ENCODE data around the gene EMX2. TPM values are rescaled to one million over a fixed set of nuclear protein-coding genes. Genes with fewer than 3 reads are reported as not detected.
A peak's percentile ranks its signal among the peaks of the same experiment; 100 is the strongest.

The EMX2 gene
- total RNA-seq, 1 donor from 2014 or later, result 2.1 TPM

DNA sequence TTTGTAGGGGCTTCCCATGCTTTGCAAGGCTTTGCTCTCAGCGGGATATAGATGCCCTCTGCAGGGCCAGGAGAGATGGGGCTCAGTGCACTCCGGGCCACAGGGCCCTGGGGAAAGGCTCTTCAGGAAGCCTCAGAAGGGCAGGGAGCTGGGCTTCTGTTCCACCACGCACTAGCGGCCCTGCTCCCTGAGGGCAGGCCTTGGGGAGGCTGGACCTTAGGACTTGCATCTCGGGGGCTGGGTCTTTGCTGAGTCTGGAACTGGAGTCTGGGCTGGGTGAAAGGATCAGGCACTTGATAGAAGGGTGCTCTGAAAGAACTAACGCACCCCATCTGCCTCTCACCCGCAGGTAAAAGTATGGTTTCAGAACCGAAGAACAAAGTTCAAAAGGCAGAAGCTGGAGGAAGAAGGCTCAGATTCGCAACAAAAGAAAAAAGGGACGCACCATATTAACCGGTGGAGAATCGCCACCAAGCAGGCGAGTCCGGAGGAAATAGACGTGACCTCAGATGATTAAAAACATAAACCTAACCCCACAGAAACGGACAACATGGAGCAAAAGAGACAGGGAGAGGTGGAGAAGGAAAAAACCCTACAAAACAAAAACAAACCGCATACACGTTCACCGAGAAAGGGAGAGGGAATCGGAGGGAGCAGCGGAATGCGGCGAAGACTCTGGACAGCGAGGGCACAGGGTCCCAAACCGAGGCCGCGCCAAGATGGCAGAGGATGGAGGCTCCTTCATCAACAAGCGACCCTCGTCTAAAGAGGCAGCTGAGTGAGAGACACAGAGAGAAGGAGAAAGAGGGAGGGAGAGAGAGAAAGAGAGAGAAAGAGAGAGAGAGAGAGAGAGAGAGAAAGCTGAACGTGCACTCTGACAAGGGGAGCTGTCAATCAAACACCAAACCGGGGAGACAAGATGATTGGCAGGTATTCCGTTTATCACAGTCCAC lies 5.4 kb downstream of the EMX2 start:
- Histone ChIP-seq H3K9ac (ENCODE audit: low read depth in 1 of 3, low read length in 3 of 3) (peak overlapping the region in 1 of 3 donors; percentile 33), H3K27me3 (ENCODE audit: control insufficient read depth in 3 of 3, insufficient read depth in 3 of 3, low read length in 3 of 3) (peaks cover 84 to 95% (median 88%) of the 10 kb centered on the region in 3 donors), H3K4me3 (ENCODE audit: low read length in 3 of 3) (peak overlapping the region in 1 of 3 donors; percentile 22), H3K4me1 (ENCODE audit: control insufficient read depth in 3 of 3, insufficient read depth in 3 of 3, low read length in 3 of 3) (peaks cover 24 to 42% (median 29%) of the 10 kb centered on the region in 3 donors), H3K9me3 (ENCODE audit: control insufficient read depth in 3 of 3, low read length in 3 of 3) (no peaks in the 10 kb centered on the region), H3K36me3 (ENCODE audit: control insufficient read depth in 3 of 3, insufficient read depth in 3 of 3, low read length in 3 of 3) (no peaks in the 10 kb centered on the region), H3K27ac (ENCODE audit: low read depth, low read length) (no peak overlapping the region)

DNA sequence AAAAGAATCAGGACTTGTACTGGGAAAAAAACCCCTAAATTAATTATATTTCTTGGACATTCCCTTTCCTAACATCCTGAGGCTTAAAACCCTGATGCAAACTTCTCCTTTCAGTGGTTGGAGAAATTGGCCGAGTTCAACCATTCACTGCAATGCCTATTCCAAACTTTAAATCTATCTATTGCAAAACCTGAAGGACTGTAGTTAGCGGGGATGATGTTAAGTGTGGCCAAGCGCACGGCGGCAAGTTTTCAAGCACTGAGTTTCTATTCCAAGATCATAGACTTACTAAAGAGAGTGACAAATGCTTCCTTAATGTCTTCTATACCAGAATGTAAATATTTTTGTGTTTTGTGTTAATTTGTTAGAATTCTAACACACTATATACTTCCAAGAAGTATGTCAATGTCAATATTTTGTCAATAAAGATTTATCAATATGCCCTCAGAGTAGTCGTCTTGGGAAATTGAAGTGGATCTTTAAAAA lies 6.6 kb downstream of the EMX2 start:
- Histone ChIP-seq H3K27me3 (ENCODE audit: control insufficient read depth in 3 of 3, insufficient read depth in 3 of 3, low read length in 3 of 3) (peaks cover 84 to 95% (median 92%) of the 10 kb centered on the region in 3 donors), H3K9ac (ENCODE audit: low read depth in 1 of 3, low read length in 3 of 3) (no peak overlapping the region), H3K36me3 (ENCODE audit: control insufficient read depth in 3 of 3, insufficient read depth in 3 of 3, low read length in 3 of 3) (no peaks in the 10 kb centered on the region), H3K9me3 (ENCODE audit: control insufficient read depth in 3 of 3, low read length in 3 of 3) (no peaks in the 10 kb centered on the region), H3K27ac (ENCODE audit: low read depth, low read length) (no peak overlapping the region), H3K4me1 (ENCODE audit: control insufficient read depth in 3 of 3, insufficient read depth in 3 of 3, low read length in 3 of 3) (peaks cover 34 to 44% (median 36%) of the 10 kb centered on the region in 3 donors), H3K4me3 (ENCODE audit: low read length in 3 of 3) (no peak overlapping the region)

DNA sequence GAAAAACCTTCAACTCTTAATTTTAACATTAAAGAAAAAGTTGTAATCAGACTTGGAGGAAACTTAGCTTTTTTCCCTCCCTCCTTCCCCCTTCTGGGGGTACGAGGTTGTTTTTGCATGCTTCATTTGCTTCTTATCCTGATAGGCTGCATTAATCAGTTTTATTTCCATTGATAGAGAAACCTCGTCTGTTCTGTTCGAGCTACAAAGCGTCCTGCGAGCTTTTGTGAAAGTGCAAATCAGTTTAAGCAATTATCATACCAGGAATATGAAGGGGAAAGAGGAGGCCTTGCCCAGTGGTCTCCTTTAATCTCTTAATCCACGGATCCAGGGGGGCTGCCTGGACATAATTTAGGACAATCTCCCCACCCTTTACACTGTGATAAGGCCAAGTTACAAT lies 7.5 kb downstream of the EMX2 start:
- Histone ChIP-seq H3K27ac (ENCODE audit: low read depth, low read length) (no peak overlapping the region), H3K27me3 (ENCODE audit: control insufficient read depth in 3 of 3, insufficient read depth in 3 of 3, low read length in 3 of 3) (peaks cover 77 to 88% (median 87%) of the 10 kb centered on the region in 3 donors), H3K36me3 (ENCODE audit: control insufficient read depth in 3 of 3, insufficient read depth in 3 of 3, low read length in 3 of 3) (no peaks in the 10 kb centered on the region), H3K9me3 (ENCODE audit: control insufficient read depth in 3 of 3, low read length in 3 of 3) (no peaks in the 10 kb centered on the region), H3K4me3 (ENCODE audit: low read length in 3 of 3) (no peak overlapping the region), H3K4me1 (ENCODE audit: control insufficient read depth in 3 of 3, insufficient read depth in 3 of 3, low read length in 3 of 3) (peaks cover 38 to 47% (median 45%) of the 10 kb centered on the region in 3 donors), H3K9ac (ENCODE audit: low read depth in 1 of 3, low read length in 3 of 3) (no peak overlapping the region)

- Histone ChIP-seq H3K4me1 (ENCODE audit: control insufficient read depth in 3 of 3, insufficient read depth in 3 of 3, low read length in 3 of 3) (peaks cover 34 to 47% (median 43%) of the 10 kb centered on the region in 3 donors), H3K9me3 (ENCODE audit: control insufficient read depth in 3 of 3, low read length in 3 of 3) (no peaks in the 10 kb centered on the region), H3K9ac (ENCODE audit: low read depth in 1 of 3, low read length in 3 of 3) (no peak overlapping the region), H3K4me3 (ENCODE audit: low read length in 3 of 3) (no peak overlapping the region), H3K36me3 (ENCODE audit: control insufficient read depth in 3 of 3, insufficient read depth in 3 of 3, low read length in 3 of 3) (no peaks in the 10 kb centered on the region), H3K27ac (ENCODE audit: low read depth, low read length) (no peak overlapping the region), H3K27me3 (ENCODE audit: control insufficient read depth in 3 of 3, insufficient read depth in 3 of 3, low read length in 3 of 3) (peaks cover 70 to 81% (median 81%) of the 10 kb centered on the region in 3 donors)
Measured at GRCh38 chr10:117550599-117551329, 8.2 kb downstream of the EMX2 start.

GRCh38 chr10:117551330-117552155 lies 9.0 kb downstream of the EMX2 start:
- no peak overlapping the region for H3K27ac ChIP-seq (ENCODE audit: low read depth, low read length)
- peak overlapping the region; percentile 8 to 60 (median 35) for H3K4me3 ChIP-seq (ENCODE audit: low read length in 3 of 3)
- H3K4me1 ChIP-seq (ENCODE audit: control insufficient read depth in 3 of 3, insufficient read depth in 3 of 3, low read length in 3 of 3), result peaks cover 34 to 49% (median 45%) of the 10 kb centered on the region in 3 donors
- peaks cover 62 to 79% (median 74%) of the 10 kb centered on the region in 3 donors for H3K27me3 ChIP-seq (ENCODE audit: control insufficient read depth in 3 of 3, insufficient read depth in 3 of 3, low read length in 3 of 3)
- H3K36me3 ChIP-seq (ENCODE audit: control insufficient read depth in 3 of 3, insufficient read depth in 3 of 3, low read length in 3 of 3), result no peaks in the 10 kb centered on the region
- H3K9me3 ChIP-seq (ENCODE audit: control insufficient read depth in 3 of 3, low read length in 3 of 3), result no peaks in the 10 kb centered on the region
- H3K9ac ChIP-seq (ENCODE audit: low read depth in 1 of 3, low read length in 3 of 3), result peak overlapping the region in 2 of 3 donors; percentile 29 to 74

- peak overlapping the region in 2 of 3 donors; percentile 29 to 74 for H3K9ac ChIP-seq (ENCODE audit: low read depth in 1 of 3, low read length in 3 of 3)
- peak overlapping the region; percentile 8 to 60 (median 35) for H3K4me3 ChIP-seq (ENCODE audit: low read length in 3 of 3)
- no peaks in the 10 kb centered on the region for H3K9me3 ChIP-seq (ENCODE audit: control insufficient read depth in 3 of 3, low read length in 3 of 3)
- no peaks in the 10 kb centered on the region for H3K36me3 ChIP-seq (ENCODE audit: control insufficient read depth in 3 of 3, insufficient read depth in 3 of 3, low read length in 3 of 3)
- H3K27me3 ChIP-seq (ENCODE audit: control insufficient read depth in 3 of 3, insufficient read depth in 3 of 3, low read length in 3 of 3), result peaks cover 56 to 76% (median 68%) of the 10 kb centered on the region in 3 donors
- peaks cover 34 to 49% (median 45%) of the 10 kb centered on the region in 3 donors for H3K4me1 ChIP-seq (ENCODE audit: control insufficient read depth in 3 of 3, insufficient read depth in 3 of 3, low read length in 3 of 3)
- H3K27ac ChIP-seq (ENCODE audit: low read depth, low read length), result no peak overlapping the region
Measured at GRCh38 chr10:117552156-117552631, 9.6 kb downstream of the EMX2 start.

GRCh38 chr10:117552701-117553141 lies 10.2 kb downstream of the EMX2 start:
- Histone ChIP-seq H3K36me3 (ENCODE audit: control insufficient read depth in 3 of 3, insufficient read depth in 3 of 3, low read length in 3 of 3) (no peaks in the 10 kb centered on the region), H3K9me3 (ENCODE audit: control insufficient read depth in 3 of 3, low read length in 3 of 3) (no peaks in the 10 kb centered on the region), H3K27me3 (ENCODE audit: control insufficient read depth in 3 of 3, insufficient read depth in 3 of 3, low read length in 3 of 3) (peaks cover 51 to 71% (median 63%) of the 10 kb centered on the region in 3 donors), H3K4me3 (ENCODE audit: low read length in 3 of 3) (peak overlapping the region; percentile 8 to 60 (median 11)), H3K27ac (ENCODE audit: low read depth, low read length) (no peak overlapping the region), H3K4me1 (ENCODE audit: control insufficient read depth in 3 of 3, insufficient read depth in 3 of 3, low read length in 3 of 3) (peaks cover 34 to 49% (median 45%) of the 10 kb centered on the region in 3 donors), H3K9ac (ENCODE audit: low read depth in 1 of 3, low read length in 3 of 3) (peak overlapping the region in 1 of 3 donors; percentile 74)

GRCh38 chr10:117553142-117553814 lies 10.7 kb downstream of the EMX2 start:
- Histone ChIP-seq H3K27ac (ENCODE audit: low read depth, low read length) (no peak overlapping the region), H3K9ac (ENCODE audit: low read depth in 1 of 3, low read length in 3 of 3) (peak overlapping the region in 1 of 3 donors; percentile 74), H3K9me3 (ENCODE audit: control insufficient read depth in 3 of 3, low read length in 3 of 3) (no peaks in the 10 kb centered on the region), H3K36me3 (ENCODE audit: control insufficient read depth in 3 of 3, insufficient read depth in 3 of 3, low read length in 3 of 3) (no peaks in the 10 kb centered on the region), H3K4me3 (ENCODE audit: low read length in 3 of 3) (peak overlapping the region; percentile 8 to 60 (median 11)), H3K4me1 (ENCODE audit: control insufficient read depth in 3 of 3, insufficient read depth in 3 of 3, low read length in 3 of 3) (peaks cover 34 to 49% (median 44%) of the 10 kb centered on the region in 3 donors), H3K27me3 (ENCODE audit: control insufficient read depth in 3 of 3, insufficient read depth in 3 of 3, low read length in 3 of 3) (peaks cover 45 to 65% (median 57%) of the 10 kb centered on the region in 3 donors)

Measured in skeletal muscle tissue (tissue), 4 donors.